Upper lobe of left lung (tissue), 6 donors: ENCODE data around the gene FBXW7. TPM values are rescaled to one million over a fixed set of nuclear protein-coding genes. Genes with fewer than 3 reads are reported as not detected.

Experiments
- ATAC-seq, 2 donors: fragments of 200-7000 bp; cut with Tn5 transposase; one replicate each; pipeline ENCODE4 v1.9.1; 2022; ENCODE audit warnings: mild to moderate bottlenecking in 2 of 2, moderate library complexity in 2 of 2; ENCODE audit not compliant: low FRiP score in 2 of 2
- DNase-seq, 2 donors: peaks; one replicate each; pipeline ENCODE4 v3.0.0-alpha.2; 2019 to 2020
- H3K27ac ChIP-seq, 4 donors: fragments of 200-600 bp; sonication (generic); one replicate each; pipeline ENCODE4 v1.5.1; 2016 to 2019
- H3K27me3 ChIP-seq, 4 donors: fragments of 200-600 bp; sonication (generic); one replicate each; pipeline ENCODE4 v1.5.1; 2017 to 2019
- H3K36me3 ChIP-seq, 4 donors: fragments of 200-600 bp; sonication (generic); one replicate each; pipeline ENCODE4 v1.5.1; 2016 to 2019
- H3K4me1 ChIP-seq, 4 donors: fragments of 200-600 bp; sonication (generic); one replicate each; pipeline ENCODE4 v1.5.1; 2018 to 2019
- H3K4me3 ChIP-seq, 4 donors: fragments of 200-600 bp; sonication (generic); one replicate each; pipeline ENCODE4 v1.5.1; 2017 to 2019; ENCODE audit warnings: mild to moderate bottlenecking in 2 of 4, moderate library complexity in 1 of 4
- H3K9me3 ChIP-seq, 4 donors: fragments of 200-600 bp; sonication (generic); one replicate each; pipeline ENCODE4 v1.5.1; 2018 to 2019
- CTCF ChIP-seq, 6 experiments: fragments of 450-650 bp in 4 of 6; fragments of 200-600 bp in 2 of 6; sonication (generic) in 2 of 6; IDR thresholded peaks; one replicate each; pipeline ENCODE4 v1.5.1; 2016 to 2019; ENCODE audit warnings: antibody characterized with exemption in 6 of 6
- EP300 ChIP-seq, 4 donors: sonication (generic); formaldehyde crosslinking; IDR thresholded peaks; one replicate each; pipeline ENCODE4 v1.5.1; 2017; ENCODE audit warnings: antibody characterized with exemption in 4 of 4, control low read depth in 2 of 4
- POLR2A ChIP-seq, 4 donors: fragments of 450-650 bp; IDR thresholded peaks; one replicate each; pipeline ENCODE4 v1.5.1; 2016 to 2017; ENCODE audit warnings: antibody characterized with exemption in 4 of 4, mild to moderate bottlenecking in 2 of 4
- POLR2AphosphoS5 ChIP-seq, 2 donors: sonication (generic); formaldehyde crosslinking; IDR thresholded peaks; one replicate each; pipeline ENCODE4 v1.5.1; 2017; ENCODE audit warnings: antibody characterized with exemption in 2 of 2
- WGBS, 2 donors: methylation state at CpG; one replicate each; pipeline ENCODE4 v1.1.5; 2017 to 2018; 5-methylcytosine and 5-hydroxymethylcytosine counted together
- total RNA-seq, 6 donors: library from RNA; depleted of rRNA in 4 of 6; stranded (reverse); fragments of >200 nt in 4 of 6; gene quantifications; one replicate each; pipeline versions ENCODE4 v1.1.0 to v1.2.1, GENCODE V29; 2016 to 2021
- donor health status: DM: no; HTN: no; CAD: no; lungs with moderate emphysema.
- donor health status: DM: no; HTN: yes; CAD: no; lungs with severe emphysema.

FBXW7 gene
- total RNA-seq, 6 donors from 2014 or later: 36.5 to 116 (median 52.5) TPM

DNA sequence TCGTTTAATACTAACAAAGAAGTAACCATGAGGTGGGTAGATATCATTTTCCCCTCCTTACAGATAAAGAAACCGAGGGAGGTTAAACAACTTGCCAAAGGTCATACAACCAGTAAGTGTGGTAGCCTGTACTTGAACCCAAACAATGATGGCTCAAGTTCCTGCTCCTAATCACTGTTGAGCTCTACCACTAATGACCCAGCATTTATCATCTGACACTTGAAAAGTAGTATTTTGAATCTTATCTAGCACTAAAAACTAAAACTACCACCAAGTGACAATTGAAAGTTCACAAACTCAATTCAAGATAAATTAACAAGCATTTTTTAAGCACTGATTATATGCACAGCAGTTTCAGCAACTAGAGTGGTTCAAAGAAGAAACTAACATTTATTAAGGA is 13.1 kb downstream of the FBXW7 start:
- WGBS, 2 donors: 74 to 76% methylated on average over 2 of the region's 2 CpGs
- no peak for DNase-seq
- no peaks in the 10 kb centered on the region for H3K27me3 ChIP-seq
- no peak overlapping the region for H3K27ac ChIP-seq
- no peaks in the 10 kb centered on the region for H3K9me3 ChIP-seq
- H3K4me3 ChIP-seq: no peak overlapping the region
- peaks cover 0 to 8% (median 0%) of the 10 kb centered on the region in 4 donors for H3K4me1 ChIP-seq
- no peak for TF ChIP-seq POLR2A (IDR thresholded peaks at IDR 0.05)
- TF ChIP-seq POLR2AphosphoS5 (IDR thresholded peaks at IDR 0.05): no peak
- no peak for TF ChIP-seq EP300 (IDR thresholded peaks at IDR 0.05)
- no peak for TF ChIP-seq CTCF (IDR thresholded peaks at IDR 0.05)
- no peaks in the 10 kb centered on the region for H3K36me3 ChIP-seq
- no peak for ATAC-seq

DNA sequence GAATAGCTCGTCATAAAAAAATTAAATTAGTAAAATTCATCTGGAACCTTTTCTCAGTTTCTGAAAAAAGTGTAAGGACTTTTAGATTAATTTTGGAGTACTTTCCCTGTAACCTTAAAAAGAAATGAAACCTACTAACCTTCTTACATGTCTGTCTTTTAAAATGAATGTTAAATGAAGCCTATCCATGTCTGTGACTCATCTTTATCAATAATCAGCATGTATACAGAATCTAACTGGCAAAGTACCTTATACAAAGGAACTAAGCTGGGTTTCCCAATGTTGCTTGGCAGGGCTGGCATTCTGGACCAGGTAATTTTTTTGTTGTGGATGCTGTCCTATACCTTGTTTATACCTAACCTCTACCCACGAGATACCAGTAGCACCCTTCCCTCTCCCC is 13.6 kb downstream of the FBXW7 start:
- Histone ChIP-seq H3K4me3 (no peak overlapping the region), H3K4me1 (peaks cover 0 to 8% (median 0%) of the 10 kb centered on the region in 4 donors), H3K36me3 (no peaks in the 10 kb centered on the region), H3K27ac (no peak overlapping the region), H3K9me3 (no peaks in the 10 kb centered on the region), H3K27me3 (no peaks in the 10 kb centered on the region)
- no peak for DNase-seq
- 90 to 91% methylated on average over 2 of the region's 2 CpGs for WGBS, 2 donors
- TF ChIP-seq EP300 (IDR thresholded peaks at IDR 0.05) (no peak), POLR2A (IDR thresholded peaks at IDR 0.05) (no peak), CTCF (IDR thresholded peaks at IDR 0.05) (no peak), POLR2AphosphoS5 (IDR thresholded peaks at IDR 0.05) (no peak)
- no peak for ATAC-seq

- H3K9me3 ChIP-seq: no peaks in the 10 kb centered on the region
- WGBS, 2 donors: 89 to 96% methylated on average over 5 to 8 of the region's 8 CpGs
- no peaks in the 10 kb centered on the region for H3K36me3 ChIP-seq
- no peak for TF ChIP-seq POLR2A (IDR thresholded peaks at IDR 0.05)
- no peak for TF ChIP-seq POLR2AphosphoS5 (IDR thresholded peaks at IDR 0.05)
- TF ChIP-seq CTCF (IDR thresholded peaks at IDR 0.05): no peak
- TF ChIP-seq EP300 (IDR thresholded peaks at IDR 0.05): no peak
- H3K4me1 ChIP-seq: peaks cover 0 to 3% (median 0%) of the 10 kb centered on the region in 4 donors
- no peak for DNase-seq
- H3K4me3 ChIP-seq: no peak overlapping the region
- no peak for ATAC-seq
- H3K27me3 ChIP-seq: no peaks in the 10 kb centered on the region
- H3K27ac ChIP-seq: no peak overlapping the region
Observed at GRCh38 chr4:152516156-152516555, 19.7 kb downstream of the FBXW7 start.

GRCh38 chr4:152515678-152516077 is 20.2 kb downstream of the FBXW7 start:
- Histone ChIP-seq H3K4me1 (peaks cover 0 to 3% (median 0%) of the 10 kb centered on the region in 4 donors), H3K9me3 (no peaks in the 10 kb centered on the region), H3K27ac (no peak overlapping the region), H3K36me3 (no peaks in the 10 kb centered on the region), H3K27me3 (no peaks in the 10 kb centered on the region), H3K4me3 (no peak overlapping the region)
- 82 to 83% methylated on average over 2 of the region's 2 CpGs for WGBS, 2 donors
- DNase-seq: no peak
- no peak for ATAC-seq
- TF ChIP-seq EP300 (IDR thresholded peaks at IDR 0.05) (no peak), POLR2AphosphoS5 (IDR thresholded peaks at IDR 0.05) (no peak), CTCF (IDR thresholded peaks at IDR 0.05) (no peak), POLR2A (IDR thresholded peaks at IDR 0.05) (no peak)

GRCh38 chr4:152514356-152514755 is 21.5 kb downstream of the FBXW7 start:
- Histone ChIP-seq H3K36me3 (no peaks in the 10 kb centered on the region), H3K27ac (no peak overlapping the region), H3K4me1 (peaks cover 0 to 3% (median 0%) of the 10 kb centered on the region in 4 donors), H3K4me3 (no peak overlapping the region), H3K27me3 (no peaks in the 10 kb centered on the region), H3K9me3 (no peaks in the 10 kb centered on the region)
- no peak for TF ChIP-seq POLR2AphosphoS5 (IDR thresholded peaks at IDR 0.05)
- TF ChIP-seq CTCF (IDR thresholded peaks at IDR 0.05): no peak
- TF ChIP-seq EP300 (IDR thresholded peaks at IDR 0.05): no peak
- TF ChIP-seq POLR2A (IDR thresholded peaks at IDR 0.05): no peak
- DNase-seq (no peak), ATAC-seq (no peak)
